Panc1 (cell line): ENCODE measurements around the gene TIGIT. TPM values are rescaled to one million over a fixed set of nuclear protein-coding genes. Genes with fewer than 3 reads are reported as not detected.

Experiments used
- ATAC-seq: fragments of 200-7000 bp; cut with Tn5 transposase; 2 replicates; pipeline ENCODE4 v1.9.1; 2020; ENCODE audit warnings: mild to moderate bottlenecking, moderate library complexity
- BruUV-seq: library from RNA; stranded (reverse); fragments of 400-500 nt; replicated peaks from 2 replicates; lab custom pipeline; 2021; lab: Mats Ljungman, UMichigan
- CTCF ChIA-PET: fragments of 300-600 bp; sonication (Branson Sonifier 250); formaldehyde crosslinking; loops from one replicate; lab custom pipeline; 2022; ENCODE audit warnings: antibody characterized with exemption; lab: Charles Lee
- POLR2A ChIA-PET: fragments of 300-600 bp; sonication (Branson Sonifier 250); formaldehyde crosslinking; loops from one replicate; lab custom pipeline; 2022; ENCODE audit warnings: antibody characterized with exemption; lab: Charles Lee
- DNase-seq: peaks from one replicate; pipeline ENCODE4 v3.0.0-alpha.2; 2010; ENCODE audit warnings: low read depth, low spot score
- H3K27ac ChIP-seq: 2 replicates; pipeline ENCODE4 v1.5.1; 2011; ENCODE audit warnings: mild to moderate bottlenecking, low read length, inconsistent platforms
- H3K27me3 ChIP-seq: fragments of 200-500 bp; sonication (Bioruptor generic); 2 replicates; pipeline ENCODE4 v1.6.0; 2014; ENCODE audit warnings: low read length, inconsistent platforms; ENCODE audit not compliant: control insufficient read depth, insufficient read depth
- H3K36me3 ChIP-seq: fragments of 200-500 bp; sonication (Bioruptor generic); 2 replicates; pipeline ENCODE4 v1.5.1; 2014; ENCODE audit warnings: inconsistent platforms, mild to moderate bottlenecking, low read length, moderate library complexity; ENCODE audit not compliant: control insufficient read depth, insufficient read depth
- H3K4me1 ChIP-seq: 2 replicates; pipeline ENCODE4 v1.5.1; 2011; ENCODE audit warnings: inconsistent platforms, mild to moderate bottlenecking, low read length, moderate library complexity; ENCODE audit not compliant: control insufficient read depth, insufficient read depth
- H3K4me3 ChIP-seq, 2 experiments: 2 replicates each; pipeline ENCODE4 v1.5.1; 2011 to 2012; ENCODE audit warnings: low read depth in 2 of 2, low read length in 2 of 2, mild to moderate bottlenecking in 2 of 2, inconsistent platforms in 1 of 2, moderate library complexity in 1 of 2
- H3K9me3 ChIP-seq: fragments of 200-500 bp; sonication (Bioruptor generic); 2 replicates; pipeline ENCODE4 v1.5.1; 2014; ENCODE audit warnings: low read depth, mild to moderate bottlenecking, inconsistent platforms, low read length, moderate library complexity; ENCODE audit not compliant: control insufficient read depth, insufficient read depth
- POLR2AphosphoS5 ChIP-seq: IDR thresholded peaks from 2 replicates; pipeline ENCODE4 v1.6.1; 2012; ENCODE audit warnings: mild to moderate bottlenecking, low read depth, low read length, moderate library complexity
- SIN3A ChIP-seq: IDR thresholded peaks from 2 replicates; pipeline ENCODE4 v1.6.1; 2012; ENCODE audit warnings: low read depth, mild to moderate bottlenecking, low read length, moderate library complexity, borderline replicate concordance; ENCODE audit not compliant: insufficient read depth
- TCF7L2 ChIP-seq: IDR thresholded peaks from 2 replicates; pipeline ENCODE4 v1.6.1; 2011; ENCODE audit warnings: mild to moderate bottlenecking, low read depth, low read length, inconsistent platforms
- in situ Hi-C: cut with HindIII; loops from 2 replicates; pipeline ENCODE4 v1.10.0; 2016; ENCODE audit warnings: low sequenced_read_pairs, low pct_unique_long_range_greater_than_20kb
- intact Hi-C: fragments of 100-400 bp; cut with micrococcal nuclease; formaldehyde crosslinking; loops from one replicate; pipeline ENCODE4 v1.10.0; 2022; ENCODE audit not compliant: unreplicated experiment
- total RNA-seq: library from RNA; stranded (reverse); gene quantifications from one replicate; pipeline ENCODE4 v1.2.1, GENCODE V29; 2021; ENCODE audit not compliant: unreplicated experiment
- TF ChIP-seq, protein P1 (sequence below): fragments of 450-650 bp; IDR thresholded peaks from 2 replicates; pipeline ENCODE4 v1.5.1; 2017; ENCODE audit warnings: mild to moderate bottlenecking
- TF ChIP-seq, protein P2 (sequence below), 2 experiments: IDR thresholded peaks; 2 replicates each; pipeline ENCODE4 v1.6.1; 2011 to 2012; ENCODE audit warnings: low read depth in 2 of 2, control low read depth in 1 of 2, low read length in 1 of 2, mild to moderate bottlenecking in 1 of 2, moderate library complexity in 1 of 2; ENCODE audit not compliant: insufficient read depth in 1 of 2

Gene TIGIT
- total RNA-seq, 1 experiment from 2014 or later = not detected

DNA sequence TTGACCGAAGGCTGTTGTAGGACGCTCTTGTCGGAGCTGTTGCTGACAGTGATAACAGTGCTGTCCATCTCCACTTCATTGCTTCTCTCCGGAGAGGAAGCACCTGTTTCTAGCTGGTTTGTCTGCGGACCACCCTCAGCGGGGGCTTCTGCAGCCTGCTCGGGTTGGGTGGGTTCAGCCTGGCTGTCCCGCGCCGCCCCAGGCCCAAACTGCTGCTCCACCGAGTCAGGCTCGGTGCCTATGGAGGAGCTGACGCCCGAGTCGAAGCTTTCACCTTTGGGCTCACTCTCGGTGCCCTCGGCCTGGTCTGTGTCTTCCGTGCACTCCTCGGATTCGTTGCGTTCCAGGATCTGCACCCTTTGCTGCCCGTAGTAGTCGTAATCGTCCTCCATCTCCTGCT is 56.9 kb downstream of the TIGIT start:
- H3K4me3 ChIP-seq = no peak overlapping the region
- no peaks in the 10 kb centered on the region for H3K4me1 ChIP-seq
- intact Hi-C loops (no loop called here), in situ Hi-C loops (no loop called here)
- POLR2A ChIA-PET = no interaction called here
- no TSS peak for BruUV-seq
- CTCF ChIA-PET = no interaction called here
- ATAC-seq (no peak), DNase-seq (no peak)
- H3K9me3 ChIP-seq = no peaks in the 10 kb centered on the region
- H3K27me3 ChIP-seq = no peaks in the 10 kb centered on the region
- no peaks in the 10 kb centered on the region for H3K36me3 ChIP-seq
- no peak for TF ChIP-seq TCF7L2
- no peak for TF ChIP-seq POLR2AphosphoS5
- no peak for TF ChIP-seq SIN3A
- TF ChIP-seq, protein P1, sequence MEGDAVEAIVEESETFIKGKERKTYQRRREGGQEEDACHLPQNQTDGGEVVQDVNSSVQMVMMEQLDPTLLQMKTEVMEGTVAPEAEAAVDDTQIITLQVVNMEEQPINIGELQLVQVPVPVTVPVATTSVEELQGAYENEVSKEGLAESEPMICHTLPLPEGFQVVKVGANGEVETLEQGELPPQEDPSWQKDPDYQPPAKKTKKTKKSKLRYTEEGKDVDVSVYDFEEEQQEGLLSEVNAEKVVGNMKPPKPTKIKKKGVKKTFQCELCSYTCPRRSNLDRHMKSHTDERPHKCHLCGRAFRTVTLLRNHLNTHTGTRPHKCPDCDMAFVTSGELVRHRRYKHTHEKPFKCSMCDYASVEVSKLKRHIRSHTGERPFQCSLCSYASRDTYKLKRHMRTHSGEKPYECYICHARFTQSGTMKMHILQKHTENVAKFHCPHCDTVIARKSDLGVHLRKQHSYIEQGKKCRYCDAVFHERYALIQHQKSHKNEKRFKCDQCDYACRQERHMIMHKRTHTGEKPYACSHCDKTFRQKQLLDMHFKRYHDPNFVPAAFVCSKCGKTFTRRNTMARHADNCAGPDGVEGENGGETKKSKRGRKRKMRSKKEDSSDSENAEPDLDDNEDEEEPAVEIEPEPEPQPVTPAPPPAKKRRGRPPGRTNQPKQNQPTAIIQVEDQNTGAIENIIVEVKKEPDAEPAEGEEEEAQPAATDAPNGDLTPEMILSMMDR = no peak
- TF ChIP-seq, protein P2, sequence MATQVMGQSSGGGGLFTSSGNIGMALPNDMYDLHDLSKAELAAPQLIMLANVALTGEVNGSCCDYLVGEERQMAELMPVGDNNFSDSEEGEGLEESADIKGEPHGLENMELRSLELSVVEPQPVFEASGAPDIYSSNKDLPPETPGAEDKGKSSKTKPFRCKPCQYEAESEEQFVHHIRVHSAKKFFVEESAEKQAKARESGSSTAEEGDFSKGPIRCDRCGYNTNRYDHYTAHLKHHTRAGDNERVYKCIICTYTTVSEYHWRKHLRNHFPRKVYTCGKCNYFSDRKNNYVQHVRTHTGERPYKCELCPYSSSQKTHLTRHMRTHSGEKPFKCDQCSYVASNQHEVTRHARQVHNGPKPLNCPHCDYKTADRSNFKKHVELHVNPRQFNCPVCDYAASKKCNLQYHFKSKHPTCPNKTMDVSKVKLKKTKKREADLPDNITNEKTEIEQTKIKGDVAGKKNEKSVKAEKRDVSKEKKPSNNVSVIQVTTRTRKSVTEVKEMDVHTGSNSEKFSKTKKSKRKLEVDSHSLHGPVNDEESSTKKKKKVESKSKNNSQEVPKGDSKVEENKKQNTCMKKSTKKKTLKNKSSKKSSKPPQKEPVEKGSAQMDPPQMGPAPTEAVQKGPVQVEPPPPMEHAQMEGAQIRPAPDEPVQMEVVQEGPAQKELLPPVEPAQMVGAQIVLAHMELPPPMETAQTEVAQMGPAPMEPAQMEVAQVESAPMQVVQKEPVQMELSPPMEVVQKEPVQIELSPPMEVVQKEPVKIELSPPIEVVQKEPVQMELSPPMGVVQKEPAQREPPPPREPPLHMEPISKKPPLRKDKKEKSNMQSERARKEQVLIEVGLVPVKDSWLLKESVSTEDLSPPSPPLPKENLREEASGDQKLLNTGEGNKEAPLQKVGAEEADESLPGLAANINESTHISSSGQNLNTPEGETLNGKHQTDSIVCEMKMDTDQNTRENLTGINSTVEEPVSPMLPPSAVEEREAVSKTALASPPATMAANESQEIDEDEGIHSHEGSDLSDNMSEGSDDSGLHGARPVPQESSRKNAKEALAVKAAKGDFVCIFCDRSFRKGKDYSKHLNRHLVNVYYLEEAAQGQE (IDR thresholded peaks at IDR 0.05; ENCODE audit: insufficient read depth in 1 of 2, low read depth in 2 of 2, low read length in 1 of 2) = no peak
- H3K27ac ChIP-seq = no peak overlapping the region

DNA sequence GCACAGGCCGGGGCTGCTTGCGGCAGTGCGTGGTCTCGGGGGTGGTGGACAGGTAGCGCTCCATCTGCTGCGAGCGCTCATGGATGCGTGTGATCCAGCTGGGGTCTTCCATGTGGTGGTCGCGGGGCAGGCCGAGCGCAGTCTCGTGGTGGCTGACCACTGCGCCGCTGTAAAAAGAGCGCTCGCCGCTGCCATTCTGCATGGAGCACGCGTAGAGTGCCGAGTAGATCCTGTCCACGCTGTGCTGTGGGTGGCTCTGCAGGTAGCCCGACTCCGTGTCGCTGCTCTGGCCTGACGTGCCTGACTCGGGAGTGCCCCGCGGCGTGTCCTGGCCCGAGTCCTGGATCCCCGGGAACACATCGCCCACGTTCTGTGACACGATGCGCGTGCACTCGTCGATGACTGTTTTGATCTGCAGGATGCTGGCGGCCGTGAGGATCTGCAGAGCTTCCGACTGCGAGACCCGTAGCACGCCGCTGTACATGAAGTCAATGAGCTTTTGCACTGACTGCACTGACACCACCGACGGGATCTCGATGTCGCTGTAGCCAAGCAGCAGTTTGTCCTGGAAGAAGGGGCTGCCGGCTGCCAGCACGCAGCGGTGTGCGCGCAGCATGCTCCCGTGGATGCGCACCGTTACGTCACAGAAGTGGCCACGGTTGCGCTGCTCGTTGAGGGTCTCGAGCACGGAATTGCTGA is 57.4 kb downstream of the TIGIT start:
- intact Hi-C loops = no loop called here
- POLR2A ChIA-PET = no interaction called here
- Histone ChIP-seq H3K4me1 (no peaks in the 10 kb centered on the region), H3K27me3 (no peaks in the 10 kb centered on the region), H3K27ac (no peak overlapping the region), H3K4me3 (no peak overlapping the region), H3K36me3 (no peaks in the 10 kb centered on the region), H3K9me3 (no peaks in the 10 kb centered on the region)
- BruUV-seq = no TSS peak
- CTCF ChIA-PET = no interaction called here
- DNase-seq (no peak), ATAC-seq (no peak)
- TF ChIP-seq, protein P2 (IDR thresholded peaks at IDR 0.05; ENCODE audit: insufficient read depth in 1 of 2, low read depth in 2 of 2, low read length in 1 of 2) = no peak
- no peak for TF ChIP-seq TCF7L2
- TF ChIP-seq SIN3A = no peak
- TF ChIP-seq, protein P1 = no peak
- TF ChIP-seq POLR2AphosphoS5 = no peak
- in situ Hi-C loops = no loop called here
